Brain microvascular endothelial cell (primary cell): Measurements from ENCODE around the gene FECH.

Experiments
- DNase-seq: peaks from one replicate; pipeline ENCODE4 v3.0.0-alpha.2; 2020
- H3K27ac ChIP-seq: fragments of 250-450 bp; sonication (Bioruptor Pico); 2 replicates; pipeline ENCODE4 v1.5.1; 2020; ENCODE audit warnings: mild to moderate bottlenecking, moderate library complexity
- H3K27me3 ChIP-seq: fragments of 250-450 bp; sonication (Bioruptor Pico); replicated peaks from 2 replicates; pipeline ENCODE4 v1.5.1; 2020; ENCODE audit warnings: mild to moderate bottlenecking
- H3K36me3 ChIP-seq: fragments of 250-450 bp; sonication (Bioruptor Pico); replicated peaks from 2 replicates; pipeline ENCODE4 v1.5.1; 2020; ENCODE audit warnings: mild to moderate bottlenecking
- H3K4me3 ChIP-seq: 2 replicates; pipeline ENCODE4 v1.5.1; 2011; ENCODE audit warnings: low read depth, mild to moderate bottlenecking, control low read depth, low read length, moderate library complexity
- CTCF ChIP-seq: IDR thresholded peaks from 2 replicates; pipeline ENCODE4 v1.5.1; 2011; ENCODE audit warnings: low read depth, mild to moderate bottlenecking, moderate library complexity, low read length, control low read depth, inconsistent platforms; ENCODE audit errors: missing control alignments
- in situ Hi-C: cut with HindIII; loops from 2 replicates; pipeline ENCODE4 v1.10.0; 2017; ENCODE audit warnings: low sequenced_read_pairs, low pct_ligation_motif_present

FECH gene

DNA sequence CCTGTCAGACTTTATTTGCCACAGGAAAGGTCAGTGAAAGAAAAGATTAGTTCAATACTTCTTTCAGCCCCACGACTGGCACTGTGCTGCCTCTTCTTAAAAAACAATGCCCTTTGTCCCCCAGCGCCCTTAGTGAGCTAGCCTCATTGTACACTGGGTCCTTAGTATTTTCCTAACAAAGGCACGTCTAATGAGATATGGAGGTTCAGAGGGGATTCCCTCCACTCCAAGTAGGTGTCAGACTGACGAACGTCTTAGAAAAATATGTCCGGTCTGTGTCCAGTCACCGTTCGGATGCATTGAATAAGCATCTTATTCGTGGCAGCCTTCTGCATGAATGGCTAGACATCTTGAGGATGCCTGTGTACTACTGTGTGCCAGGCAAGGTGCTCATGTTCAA, 1.1 kb downstream of the FECH start:
- no peak for DNase-seq
- no peak for TF ChIP-seq CTCF
- Histone ChIP-seq H3K36me3 (no peaks in the 10 kb centered on the region), H3K27ac (no peak overlapping the region), H3K27me3 (no peaks in the 10 kb centered on the region), H3K4me3 (peak overlapping the region; percentile 75)
- in situ Hi-C loops: no loop called here

DNA sequence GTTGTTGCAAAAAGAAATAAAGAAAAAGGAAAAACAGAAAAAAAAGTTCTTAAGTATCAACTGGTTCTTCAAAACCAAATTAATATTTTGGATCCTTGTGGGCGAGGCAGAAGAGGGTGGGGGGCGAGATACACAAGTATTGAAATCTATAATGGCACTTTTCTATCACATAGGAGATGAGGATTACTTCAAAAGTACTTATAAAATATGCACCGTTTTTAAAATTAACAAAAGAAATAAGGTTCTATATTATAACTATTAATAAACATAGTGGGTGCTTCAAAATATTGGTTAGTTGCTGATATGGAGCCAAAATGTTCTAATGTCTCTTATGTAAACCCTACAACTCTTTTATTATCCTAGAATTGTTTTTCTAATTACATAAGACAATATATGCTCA, 2.1 kb downstream of the FECH start:
- H3K27me3 ChIP-seq: no peaks in the 10 kb centered on the region
- H3K36me3 ChIP-seq: peaks cover 2% of the 10 kb centered on the region
- in situ Hi-C loops: no loop called here
- no peak for TF ChIP-seq CTCF
- no peak overlapping the region for H3K27ac ChIP-seq
- DNase-seq: no peak
- H3K4me3 ChIP-seq: no peak overlapping the region

DNA sequence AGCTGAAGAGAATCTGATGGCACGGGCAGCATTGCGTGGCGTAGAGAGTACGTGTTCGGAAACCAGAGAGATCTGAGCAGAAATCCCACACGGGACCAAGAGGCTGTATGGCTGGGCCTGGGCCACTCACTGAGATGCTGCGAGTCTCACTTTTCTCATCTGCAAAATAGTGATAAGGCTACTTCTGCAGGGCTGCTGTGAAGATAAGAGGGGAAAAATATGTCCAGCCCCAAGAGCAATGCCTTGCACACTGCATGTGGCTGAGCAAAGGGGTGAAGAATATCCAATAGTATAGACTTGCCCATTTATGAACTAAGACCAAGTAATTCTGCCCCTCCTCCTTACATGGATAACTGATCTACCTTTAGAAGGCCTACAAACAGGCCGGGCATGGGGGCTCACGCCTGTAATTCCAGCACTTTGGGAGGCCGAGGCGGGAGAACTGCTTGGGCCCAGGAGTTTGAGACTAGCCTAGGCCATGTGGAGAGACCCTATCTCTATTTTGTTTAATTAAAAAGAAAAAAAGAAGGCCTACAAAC, 3.1 kb downstream of the FECH start:
- DNase-seq: no peak
- in situ Hi-C loops: no loop called here
- TF ChIP-seq CTCF: no peak
- peaks cover 8% of the 10 kb centered on the region for H3K36me3 ChIP-seq
- H3K27ac ChIP-seq: no peak overlapping the region
- no peak overlapping the region for H3K4me3 ChIP-seq
- H3K27me3 ChIP-seq: no peaks in the 10 kb centered on the region

DNA sequence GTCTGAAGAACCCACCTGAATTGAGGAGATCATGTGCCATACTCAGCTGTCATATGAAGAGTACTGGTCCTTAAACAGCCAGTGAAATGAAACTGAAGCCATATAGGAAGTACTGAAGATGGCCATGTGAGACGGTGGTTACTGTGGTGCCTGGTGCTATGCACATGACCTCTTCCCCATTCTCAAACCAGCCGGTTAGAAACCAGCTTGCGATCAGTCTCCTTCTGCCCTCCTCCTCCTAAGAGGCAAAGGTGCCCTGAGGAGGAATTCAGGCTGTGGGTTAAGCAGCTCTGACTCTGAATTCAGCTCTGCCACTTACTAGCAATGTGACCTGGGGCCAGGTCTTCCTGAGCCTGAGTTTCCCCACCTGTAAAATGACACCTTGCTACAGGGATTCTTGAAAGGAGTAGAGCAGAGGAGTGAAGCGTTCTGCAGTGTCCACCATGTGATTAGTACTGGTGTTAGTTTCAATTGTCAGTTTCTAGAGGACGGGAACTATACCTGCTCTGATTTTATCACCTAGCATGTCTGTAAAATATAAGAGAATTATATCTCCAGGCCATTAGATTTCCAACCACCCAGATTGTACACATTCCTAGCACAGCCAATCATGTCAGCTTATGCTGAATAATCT, 5.1 kb downstream of the FECH start:
- H3K27ac ChIP-seq: no peak overlapping the region
- no peak overlapping the region for H3K4me3 ChIP-seq
- no peaks in the 10 kb centered on the region for H3K27me3 ChIP-seq
- H3K36me3 ChIP-seq: peaks cover 15% of the 10 kb centered on the region
- in situ Hi-C loops: no loop called here
- no peak for TF ChIP-seq CTCF
- no peak for DNase-seq

DNA sequence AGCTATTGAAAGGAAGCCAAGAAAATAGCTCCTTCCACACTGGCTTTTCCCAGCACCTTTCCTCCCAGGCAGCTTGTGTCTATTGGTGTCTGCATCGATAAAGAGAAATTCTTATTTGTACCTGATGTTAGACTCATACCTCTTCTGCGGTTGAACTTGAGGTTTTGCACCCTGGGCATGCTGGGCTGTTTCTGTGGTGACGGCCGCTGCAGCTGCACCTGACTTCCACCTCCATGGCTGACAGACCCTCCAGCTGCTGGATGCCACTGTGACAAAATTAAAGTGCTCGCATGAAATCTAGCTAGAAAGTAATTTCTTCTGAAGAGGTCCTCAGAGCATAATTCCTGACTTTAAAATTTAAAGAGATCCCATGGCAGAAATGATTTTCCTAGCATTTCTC, 6.6 kb downstream of the FECH start:
- no peak for DNase-seq
- TF ChIP-seq CTCF: no peak
- H3K27me3 ChIP-seq: no peaks in the 10 kb centered on the region
- no peak overlapping the region for H3K27ac ChIP-seq
- peaks cover 15% of the 10 kb centered on the region for H3K36me3 ChIP-seq
- in situ Hi-C loops: no loop called here
- H3K4me3 ChIP-seq: no peak overlapping the region

DNA sequence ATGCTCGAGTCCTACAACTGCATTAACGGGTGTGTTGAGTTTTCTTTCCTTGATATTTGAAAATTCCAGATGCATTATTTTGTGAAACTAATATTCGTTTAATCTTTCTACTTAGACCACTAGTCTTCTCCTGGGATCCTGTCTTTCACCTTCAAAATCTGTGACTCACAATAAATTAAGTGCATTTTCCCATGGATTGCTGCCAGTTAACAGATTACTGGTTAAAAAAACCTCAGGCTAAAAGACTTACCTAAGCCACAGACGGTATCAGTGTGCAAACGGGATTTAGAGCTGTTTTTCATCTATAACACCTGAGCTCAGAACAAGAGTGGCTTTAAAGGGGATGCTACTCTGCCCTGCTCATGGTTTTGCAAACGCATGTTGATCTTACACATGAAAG, 10.2 kb downstream of the FECH start:
- in situ Hi-C loops: no loop called here
- H3K27me3 ChIP-seq: no peaks in the 10 kb centered on the region
- TF ChIP-seq CTCF: no peak
- H3K36me3 ChIP-seq: peaks cover 22% of the 10 kb centered on the region
- no peak overlapping the region for H3K27ac ChIP-seq
- no peak overlapping the region for H3K4me3 ChIP-seq
- DNase-seq: no peak
